Parathyroid adenoma (tissue), 2 donors: ENCODE data around the gene PARD6B.

Experiments used
- H2AFZ ChIP-seq: fragments of 300-600 bp; sonication (generic); one replicate; pipeline ENCODE4 v1.7.0; 2017; ENCODE audit warnings: antibody characterized with exemption, mild to moderate bottlenecking
- H3K27ac ChIP-seq: fragments of 300-600 bp; sonication (generic); one replicate; pipeline ENCODE4 v1.7.0; 2017
- H3K27me3 ChIP-seq: fragments of 300-600 bp; sonication (generic); one replicate; pipeline ENCODE4 v1.7.0; 2017; ENCODE audit warnings: low read length; ENCODE audit not compliant: control insufficient read depth, insufficient read depth
- H3K36me3 ChIP-seq: fragments of 300-600 bp; sonication (generic); one replicate; pipeline ENCODE4 v1.7.0; 2017; ENCODE audit warnings: low read length; ENCODE audit not compliant: control insufficient read depth, insufficient read depth
- H3K4me1 ChIP-seq: fragments of 300-600 bp; sonication (generic); one replicate; pipeline ENCODE4 v1.7.0; 2017; ENCODE audit warnings: control low read depth
- H3K4me2 ChIP-seq: fragments of 300-600 bp; sonication (generic); one replicate; pipeline ENCODE4 v1.7.0; 2017; ENCODE audit warnings: low read length
- H3K4me3 ChIP-seq: fragments of 300-600 bp; sonication (generic); one replicate; pipeline ENCODE4 v1.7.0; 2017; ENCODE audit warnings: low read depth, low read length
- H3K79me2 ChIP-seq: fragments of 300-600 bp; sonication (generic); one replicate; pipeline ENCODE4 v1.7.0; 2017; ENCODE audit warnings: control low read depth
- H3K9ac ChIP-seq: fragments of 300-600 bp; sonication (generic); one replicate; pipeline ENCODE4 v1.7.0; 2017; ENCODE audit warnings: mild to moderate bottlenecking
- H3K9me3 ChIP-seq: fragments of 300-600 bp; sonication (generic); one replicate; pipeline ENCODE4 v1.7.0; 2017; ENCODE audit warnings: low read length; ENCODE audit not compliant: control insufficient read depth
- TF ChIP-seq, protein P1 (sequence below): fragments of 300-600 bp; sonication (generic); IDR thresholded peaks from one replicate; pipeline ENCODE4 v1.7.0; 2017; ENCODE audit warnings: antibody characterized with exemption, mild to moderate bottlenecking
- donor health status: primary hyperparathyroidism.

PARD6B gene

DNA sequence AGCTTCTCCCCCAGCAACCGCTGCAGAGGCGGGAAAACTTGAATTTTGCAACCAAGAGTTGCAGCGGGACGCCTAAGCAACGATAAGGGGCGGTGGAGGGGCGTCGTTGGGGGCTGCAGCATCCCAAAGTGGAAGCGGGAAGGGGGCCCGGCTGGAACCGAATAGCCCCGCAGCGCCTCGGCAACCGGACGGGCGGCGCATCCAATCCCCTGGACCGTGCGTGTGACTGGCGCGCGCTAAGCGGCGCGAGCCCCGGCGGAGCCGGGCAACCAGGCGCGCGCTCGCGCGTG lies 670 bp upstream of the PARD6B start:
- Histone ChIP-seq H2AFZ (peak overlapping the region; percentile 94), H3K27me3 (no peaks in the 10 kb centered on the region), H3K36me3 (no peaks in the 10 kb centered on the region), H3K4me1 (peaks cover 11% of the 10 kb centered on the region), H3K4me2 (peak overlapping the region; percentile 76), H3K9me3 (no peaks in the 10 kb centered on the region), H3K9ac (no peak overlapping the region), H3K27ac (peak overlapping the region; percentile 84), H3K79me2 (peaks cover 25% of the 10 kb centered on the region), H3K4me3 (peak overlapping the region; percentile 69)
- TF ChIP-seq, protein P1, sequence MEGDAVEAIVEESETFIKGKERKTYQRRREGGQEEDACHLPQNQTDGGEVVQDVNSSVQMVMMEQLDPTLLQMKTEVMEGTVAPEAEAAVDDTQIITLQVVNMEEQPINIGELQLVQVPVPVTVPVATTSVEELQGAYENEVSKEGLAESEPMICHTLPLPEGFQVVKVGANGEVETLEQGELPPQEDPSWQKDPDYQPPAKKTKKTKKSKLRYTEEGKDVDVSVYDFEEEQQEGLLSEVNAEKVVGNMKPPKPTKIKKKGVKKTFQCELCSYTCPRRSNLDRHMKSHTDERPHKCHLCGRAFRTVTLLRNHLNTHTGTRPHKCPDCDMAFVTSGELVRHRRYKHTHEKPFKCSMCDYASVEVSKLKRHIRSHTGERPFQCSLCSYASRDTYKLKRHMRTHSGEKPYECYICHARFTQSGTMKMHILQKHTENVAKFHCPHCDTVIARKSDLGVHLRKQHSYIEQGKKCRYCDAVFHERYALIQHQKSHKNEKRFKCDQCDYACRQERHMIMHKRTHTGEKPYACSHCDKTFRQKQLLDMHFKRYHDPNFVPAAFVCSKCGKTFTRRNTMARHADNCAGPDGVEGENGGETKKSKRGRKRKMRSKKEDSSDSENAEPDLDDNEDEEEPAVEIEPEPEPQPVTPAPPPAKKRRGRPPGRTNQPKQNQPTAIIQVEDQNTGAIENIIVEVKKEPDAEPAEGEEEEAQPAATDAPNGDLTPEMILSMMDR: no peak

DNA sequence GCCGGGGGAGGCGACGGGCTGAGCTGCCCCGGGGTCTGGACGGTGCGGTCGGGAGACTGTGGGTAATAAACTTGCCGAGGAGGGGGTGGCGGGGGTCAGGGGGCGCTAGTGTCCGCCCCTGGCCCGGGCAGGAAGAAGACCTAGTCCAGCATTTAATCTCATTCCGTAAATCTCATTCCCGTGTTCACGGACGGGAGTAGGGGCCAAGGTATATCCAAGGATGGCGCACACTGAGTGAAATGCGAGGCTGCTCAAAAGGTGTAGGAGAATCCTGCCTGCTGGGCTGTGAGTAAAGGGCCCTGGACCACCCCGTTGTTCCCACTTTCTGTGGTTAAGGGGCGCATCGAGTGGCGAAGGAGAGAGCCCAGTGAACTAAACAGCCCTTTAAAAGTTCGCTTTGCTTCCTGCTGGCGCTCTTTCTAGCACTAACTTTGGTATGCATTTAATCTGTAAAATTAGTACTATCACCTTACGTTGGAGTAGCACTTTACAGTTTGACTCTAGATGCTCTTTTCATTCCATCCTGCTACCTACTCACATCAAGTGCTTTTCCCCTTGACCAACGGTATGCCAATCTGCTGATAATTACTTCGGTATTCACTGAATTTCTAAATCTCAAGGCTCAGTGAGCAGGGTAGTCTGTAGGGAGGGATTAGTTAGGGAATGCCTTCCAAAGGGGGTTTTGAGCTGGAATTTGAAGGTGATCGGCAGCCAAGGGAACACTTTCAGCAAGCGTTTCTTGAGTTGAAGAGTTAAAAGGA lies 730 bp downstream of the PARD6B start:
- peaks cover 10% of the 10 kb centered on the region for H3K4me1 ChIP-seq
- H3K27me3 ChIP-seq: no peaks in the 10 kb centered on the region
- peak overlapping the region; percentile 57 for H3K4me2 ChIP-seq
- peak overlapping the region; percentile 86 for H3K27ac ChIP-seq
- TF ChIP-seq, protein P1: no peak
- peak overlapping the region; percentile 69 for H3K4me3 ChIP-seq
- peak overlapping the region; percentile 86 for H2AFZ ChIP-seq
- peaks cover 30% of the 10 kb centered on the region for H3K79me2 ChIP-seq
- H3K36me3 ChIP-seq: no peaks in the 10 kb centered on the region
- H3K9ac ChIP-seq: peak overlapping the region; percentile 87
- no peaks in the 10 kb centered on the region for H3K9me3 ChIP-seq

DNA sequence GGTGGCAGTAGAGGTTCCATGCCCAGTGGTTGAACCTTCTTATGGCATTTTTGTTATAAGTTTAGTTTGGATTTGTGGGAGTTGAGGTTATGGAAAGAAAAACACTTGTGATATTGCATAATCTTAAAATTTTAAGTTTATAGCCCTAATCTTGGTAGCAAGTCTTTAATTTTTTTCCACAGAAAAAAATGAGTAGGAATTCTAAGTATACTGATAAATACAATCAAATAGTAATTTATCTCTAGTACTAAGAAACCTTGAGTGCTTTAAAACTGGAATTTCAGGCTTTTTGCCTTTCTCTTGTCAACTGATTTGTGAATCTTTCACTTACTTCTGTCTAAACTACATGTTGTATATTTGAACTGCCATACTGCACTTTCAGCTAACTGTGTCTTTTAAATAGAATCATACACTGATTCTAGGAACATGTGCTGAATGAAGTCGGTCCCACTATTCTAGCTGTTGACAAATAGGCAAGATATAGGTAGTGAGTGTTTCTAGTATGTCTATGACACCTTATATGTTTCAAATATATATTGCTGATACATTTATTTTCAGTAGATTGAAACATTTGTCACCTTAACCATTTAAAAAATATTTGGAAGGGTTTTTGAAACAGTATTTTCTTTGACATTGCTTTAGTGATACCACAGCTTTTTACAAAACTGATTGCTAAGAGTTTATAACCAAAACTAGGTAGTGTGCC lies 2.4 kb downstream of the PARD6B start:
- Histone ChIP-seq H3K27ac (no peak overlapping the region), H3K4me1 (peaks cover 7% of the 10 kb centered on the region), H3K4me2 (no peak overlapping the region), H3K27me3 (no peaks in the 10 kb centered on the region), H3K4me3 (no peak overlapping the region), H3K36me3 (no peaks in the 10 kb centered on the region), H3K79me2 (peaks cover 31% of the 10 kb centered on the region), H3K9me3 (no peaks in the 10 kb centered on the region), H2AFZ (no peak overlapping the region), H3K9ac (no peak overlapping the region)
- TF ChIP-seq, protein P1: no peak

DNA sequence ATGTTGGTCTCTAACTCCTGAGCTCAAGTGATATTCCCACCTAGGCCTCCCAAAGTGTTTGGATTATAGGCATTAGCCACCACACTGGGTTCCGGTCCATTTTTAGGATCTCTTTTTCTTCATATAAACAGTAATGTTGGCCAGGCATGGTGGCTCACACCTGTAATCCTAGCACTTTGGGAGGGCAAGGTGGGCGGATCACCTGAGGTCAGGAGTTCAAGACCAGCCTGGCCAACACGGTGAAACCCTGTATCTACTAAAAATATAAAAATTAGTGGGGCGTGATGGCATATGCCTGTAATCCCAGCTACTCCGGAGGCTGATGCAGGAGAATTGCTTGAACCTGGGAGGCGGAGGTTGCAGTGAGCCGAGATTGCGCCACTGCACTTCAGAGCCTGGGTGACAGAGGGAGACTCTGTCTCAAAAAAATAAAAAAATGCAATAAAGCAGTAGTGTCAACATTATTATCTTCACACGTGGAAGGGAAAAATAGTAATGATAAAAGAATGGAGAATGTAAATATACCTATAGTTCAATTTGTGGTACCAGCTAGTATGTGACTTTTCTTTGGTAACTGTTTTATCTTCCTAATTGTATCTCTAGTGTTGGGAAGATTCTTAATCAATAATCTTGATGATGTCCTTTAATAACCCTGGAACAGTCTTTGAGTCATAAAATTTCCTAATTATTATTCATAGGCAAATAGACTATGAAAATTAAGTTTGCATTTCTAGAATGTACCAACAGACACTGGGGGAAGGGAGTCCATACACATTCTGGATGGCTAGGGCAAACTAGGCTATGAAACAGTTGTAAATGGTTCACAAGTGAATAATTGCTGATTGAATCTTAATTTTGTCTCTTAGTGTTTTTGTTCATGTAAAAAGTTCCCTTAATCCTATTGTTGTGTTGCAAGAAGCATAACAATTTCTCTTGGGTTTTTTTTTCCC lies 3.6 kb downstream of the PARD6B start:
- no peaks in the 10 kb centered on the region for H3K36me3 ChIP-seq
- peaks cover 36% of the 10 kb centered on the region for H3K79me2 ChIP-seq
- H3K27ac ChIP-seq: no peak overlapping the region
- H3K4me2 ChIP-seq: no peak overlapping the region
- no peak overlapping the region for H3K9ac ChIP-seq
- H3K4me1 ChIP-seq: peaks cover 6% of the 10 kb centered on the region
- TF ChIP-seq, protein P1: no peak
- H3K9me3 ChIP-seq: no peaks in the 10 kb centered on the region
- H2AFZ ChIP-seq: no peak overlapping the region
- no peak overlapping the region for H3K4me3 ChIP-seq
- H3K27me3 ChIP-seq: no peaks in the 10 kb centered on the region
